ENCODE results near the gene SAMSN1.

Gene SAMSN1

GRCh38 chr21:14483296-14483695 is 62.8 kb downstream of the SAMSN1 start:
- no peak for DNase-seq

- peak; percentile 55 for DNase-seq
Observed at GRCh38 chr21:14482165-14482564, 64.0 kb downstream of the SAMSN1 start.

- no peak for DNase-seq
Observed at GRCh38 chr21:14480411-14481031, 65.6 kb downstream of the SAMSN1 start.

GRCh38 chr21:14479241-14479786 is 66.8 kb downstream of the SAMSN1 start:
- DNase-seq: no peak

- DNase-seq: no peak
Observed at GRCh38 chr21:14477841-14478240, 68.3 kb downstream of the SAMSN1 start.

GRCh38 chr21:14477133-14477532 is 69.0 kb downstream of the SAMSN1 start:
- DNase-seq: no peak

GRCh38 chr21:14474995-14475394 is 71.1 kb downstream of the SAMSN1 start:
- DNase-seq: no peak

GRCh38 chr21:14469641-14470040 is 76.5 kb downstream of the SAMSN1 start:
- DNase-seq: no peak

- no peak for DNase-seq
Observed at GRCh38 chr21:14466715-14467114, 79.4 kb downstream of the SAMSN1 start.

GRCh38 chr21:14457762-14458161 is 88.4 kb downstream of the SAMSN1 start:
- DNase-seq: no peak

- DNase-seq: no peak
Observed at GRCh38 chr21:14456911-14457310, 89.2 kb downstream of the SAMSN1 start.

- no peak for DNase-seq
Observed at GRCh38 chr21:14454016-14455009, 91.8 kb downstream of the SAMSN1 start.

GRCh38 chr21:14453339-14454015 is 92.6 kb downstream of the SAMSN1 start:
- DNase-seq: no peak

GRCh38 chr21:14452727-14453241 is 93.3 kb downstream of the SAMSN1 start:
- DNase-seq: no peak

- no peak for DNase-seq
Observed at GRCh38 chr21:14452031-14452726, 93.9 kb downstream of the SAMSN1 start.

- DNase-seq: no peak
Observed at GRCh38 chr21:14451546-14451945, 94.6 kb downstream of the SAMSN1 start.

GRCh38 chr21:14448784-14449183 is 97.3 kb downstream of the SAMSN1 start:
- DNase-seq: no peak

- no peak for DNase-seq
Observed at GRCh38 chr21:14438211-14438610, 107.9 kb downstream of the SAMSN1 start.

GRCh38 chr21:14435423-14435822 is 110.7 kb downstream of the SAMSN1 start:
- DNase-seq: no peak
